ENCODE measurements around the gene LRRC23. TPM values are rescaled to one million over a fixed set of nuclear protein-coding genes. Genes with fewer than 3 reads are reported as not detected.

Gene LRRC23
- total RNA-seq, 3 donors from 2014 or later (not counting 1 experiment from before 2014, with no cell fraction given): 8.1 to 16.8 (median 9.8) TPM

- H3K27ac ChIP-seq (ENCODE audit: low read length): no peak overlapping the region
- H3K27me3 ChIP-seq (ENCODE audit: control insufficient read depth, insufficient read depth, low read length): no peaks in the 10 kb centered on the region
- DNase-seq: no peak
- H3K4me3 ChIP-seq (ENCODE audit: low read length): no peak overlapping the region
- H3K4me1 ChIP-seq (ENCODE audit: control insufficient read depth, insufficient read depth, low read length): no peaks in the 10 kb centered on the region
- ATAC-seq: no peak
- TF ChIP-seq, protein P1, sequence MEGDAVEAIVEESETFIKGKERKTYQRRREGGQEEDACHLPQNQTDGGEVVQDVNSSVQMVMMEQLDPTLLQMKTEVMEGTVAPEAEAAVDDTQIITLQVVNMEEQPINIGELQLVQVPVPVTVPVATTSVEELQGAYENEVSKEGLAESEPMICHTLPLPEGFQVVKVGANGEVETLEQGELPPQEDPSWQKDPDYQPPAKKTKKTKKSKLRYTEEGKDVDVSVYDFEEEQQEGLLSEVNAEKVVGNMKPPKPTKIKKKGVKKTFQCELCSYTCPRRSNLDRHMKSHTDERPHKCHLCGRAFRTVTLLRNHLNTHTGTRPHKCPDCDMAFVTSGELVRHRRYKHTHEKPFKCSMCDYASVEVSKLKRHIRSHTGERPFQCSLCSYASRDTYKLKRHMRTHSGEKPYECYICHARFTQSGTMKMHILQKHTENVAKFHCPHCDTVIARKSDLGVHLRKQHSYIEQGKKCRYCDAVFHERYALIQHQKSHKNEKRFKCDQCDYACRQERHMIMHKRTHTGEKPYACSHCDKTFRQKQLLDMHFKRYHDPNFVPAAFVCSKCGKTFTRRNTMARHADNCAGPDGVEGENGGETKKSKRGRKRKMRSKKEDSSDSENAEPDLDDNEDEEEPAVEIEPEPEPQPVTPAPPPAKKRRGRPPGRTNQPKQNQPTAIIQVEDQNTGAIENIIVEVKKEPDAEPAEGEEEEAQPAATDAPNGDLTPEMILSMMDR (IDR thresholded peaks at IDR 0.05): no peak
- H3K27me3 Mint-ChIP-seq (ENCODE audit: low read depth in 2 of 2): no peaks in the 10 kb centered on the region
- peaks cover 74% of the 10 kb centered on the region for H3K36me3 ChIP-seq (ENCODE audit: control insufficient read depth, insufficient read depth, low read length)
- H3K4me1 Mint-ChIP-seq: no peaks in the 10 kb centered on the region
- H3K9me3 ChIP-seq (ENCODE audit: control insufficient read depth, insufficient read depth, low read length): no peaks in the 10 kb centered on the region
- intact Hi-C loops (cut with micrococcal nuclease): no loop called here
- no peaks in the 10 kb centered on the region for H3K9me3 Mint-ChIP-seq
- no peak overlapping the region for H3K4me3 Mint-ChIP-seq
- H3K36me3 Mint-ChIP-seq: peaks cover 6% of the 10 kb centered on the region
- 96% methylated on average over 9 of the region's 9 CpGs for WGBS (ENCODE audit: insufficient coverage)
- H3K27ac Mint-ChIP-seq: no peak overlapping the region
These were observed 44.5 kb upstream of the LRRC23 start for GRCh38 chr12:6860116-6860515.

DNA sequence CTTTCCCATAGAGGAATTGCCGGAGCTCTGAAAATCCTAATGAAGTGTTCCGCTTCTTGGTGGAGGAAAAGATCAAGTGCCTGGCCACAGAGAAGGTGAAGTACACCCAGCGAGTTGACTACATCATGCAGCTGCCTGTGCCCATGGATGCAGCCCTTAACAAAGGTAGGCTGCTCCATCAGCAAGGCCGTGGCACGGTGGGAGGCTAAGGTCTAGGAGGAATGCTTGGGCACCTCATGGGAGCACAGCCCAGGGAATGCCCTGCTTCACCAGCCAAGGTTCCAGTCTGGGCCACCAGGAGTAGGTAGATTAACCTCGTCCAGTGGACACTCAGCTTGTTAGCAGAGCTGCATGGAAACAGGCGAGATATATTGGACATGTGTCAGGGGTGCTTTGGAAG is 43.7 kb upstream of the LRRC23 start:
- WGBS (ENCODE audit: insufficient coverage): 97% methylated on average over 7 of the region's 7 CpGs
- TF ChIP-seq, protein P1 (IDR thresholded peaks at IDR 0.05): no peak
- DNase-seq (no peak), ATAC-seq (no peak)
- no peak overlapping the region for H3K27ac ChIP-seq (ENCODE audit: low read length)
- Mint-ChIP-seq H3K36me3 (peaks cover 6% of the 10 kb centered on the region), H3K27ac (peak overlapping the region in 1 of 2 donors; percentile 40), H3K9me3 (no peaks in the 10 kb centered on the region), H3K27me3 (ENCODE audit: low read depth in 2 of 2) (no peaks in the 10 kb centered on the region), H3K4me3 (no peak overlapping the region), H3K4me1 (no peaks in the 10 kb centered on the region)
- no peaks in the 10 kb centered on the region for H3K9me3 ChIP-seq (ENCODE audit: control insufficient read depth, insufficient read depth, low read length)
- H3K27me3 ChIP-seq (ENCODE audit: control insufficient read depth, insufficient read depth, low read length): no peaks in the 10 kb centered on the region
- H3K36me3 ChIP-seq (ENCODE audit: control insufficient read depth, insufficient read depth, low read length): peaks cover 70% of the 10 kb centered on the region
- H3K4me1 ChIP-seq (ENCODE audit: control insufficient read depth, insufficient read depth, low read length): no peaks in the 10 kb centered on the region
- no peak overlapping the region for H3K4me3 ChIP-seq (ENCODE audit: low read length)
- intact Hi-C loops (cut with micrococcal nuclease): no loop called here

- no peak for DNase-seq
- H3K27ac ChIP-seq (ENCODE audit: low read length): no peak overlapping the region
- 96% methylated on average over 9 of the region's 9 CpGs for WGBS (ENCODE audit: insufficient coverage)
- TF ChIP-seq, protein P1 (IDR thresholded peaks at IDR 0.05): no peak
- H3K27me3 ChIP-seq (ENCODE audit: control insufficient read depth, insufficient read depth, low read length): no peaks in the 10 kb centered on the region
- H3K4me1 Mint-ChIP-seq: no peaks in the 10 kb centered on the region
- no peaks in the 10 kb centered on the region for H3K4me1 ChIP-seq (ENCODE audit: control insufficient read depth, insufficient read depth, low read length)
- peaks cover 6% of the 10 kb centered on the region for H3K36me3 Mint-ChIP-seq
- no peaks in the 10 kb centered on the region for H3K27me3 Mint-ChIP-seq (ENCODE audit: low read depth in 2 of 2)
- H3K4me3 Mint-ChIP-seq: no peak overlapping the region
- H3K27ac Mint-ChIP-seq: peak overlapping the region in 1 of 2 donors; percentile 40
- intact Hi-C loops (cut with micrococcal nuclease): no loop called here
- H3K4me3 ChIP-seq (ENCODE audit: low read length): no peak overlapping the region
- no peaks in the 10 kb centered on the region for H3K9me3 Mint-ChIP-seq
- ATAC-seq: no peak
- no peaks in the 10 kb centered on the region for H3K9me3 ChIP-seq (ENCODE audit: control insufficient read depth, insufficient read depth, low read length)
- H3K36me3 ChIP-seq (ENCODE audit: control insufficient read depth, insufficient read depth, low read length): peaks cover 66% of the 10 kb centered on the region
These were observed 43.2 kb upstream of the LRRC23 start for GRCh38 chr12:6861391-6861790.

- no peak overlapping the region for H3K27ac ChIP-seq (ENCODE audit: low read length)
- Mint-ChIP-seq H3K27me3 (ENCODE audit: low read depth in 2 of 2) (no peaks in the 10 kb centered on the region), H3K36me3 (peaks cover 6% of the 10 kb centered on the region), H3K4me3 (no peak overlapping the region), H3K9me3 (no peaks in the 10 kb centered on the region), H3K27ac (no peak overlapping the region), H3K4me1 (peaks cover 0 to 5% of the 10 kb centered on the region in 2 donors)
- intact Hi-C loops (cut with micrococcal nuclease): no loop called here
- peaks cover 9% of the 10 kb centered on the region for H3K4me1 ChIP-seq (ENCODE audit: control insufficient read depth, insufficient read depth, low read length)
- no peak for DNase-seq
- H3K27me3 ChIP-seq (ENCODE audit: control insufficient read depth, insufficient read depth, low read length): no peaks in the 10 kb centered on the region
- no peaks in the 10 kb centered on the region for H3K9me3 ChIP-seq (ENCODE audit: control insufficient read depth, insufficient read depth, low read length)
- no peak for ATAC-seq
- H3K4me3 ChIP-seq (ENCODE audit: low read length): no peak overlapping the region
- H3K36me3 ChIP-seq (ENCODE audit: control insufficient read depth, insufficient read depth, low read length): peaks cover 51% of the 10 kb centered on the region
- WGBS (ENCODE audit: insufficient coverage): over 99% methylated on average over 11 of the region's 11 CpGs
- TF ChIP-seq, protein P1 (IDR thresholded peaks at IDR 0.05): no peak
These were observed 41.6 kb upstream of the LRRC23 start for GRCh38 chr12:6863033-6863432.
